Mononuclear cell (primary cell): ENCODE measurements around the gene KBTBD8. TPM values are rescaled to one million over a fixed set of nuclear protein-coding genes. Genes with fewer than 3 reads are reported as not detected.

Experiments used
- H3K27me3 ChIP-seq: 2 replicates; pipeline ENCODE4 v1.6.0; 2011; ENCODE audit warnings: low read length, control low read depth; ENCODE audit not compliant: insufficient read depth
- H3K4me1 ChIP-seq: 2 replicates; pipeline ENCODE4 v1.5.1; 2011; ENCODE audit warnings: mild to moderate bottlenecking, low read length, control low read depth; ENCODE audit not compliant: insufficient read depth
- H3K4me3 ChIP-seq: 2 replicates; pipeline ENCODE4 v1.5.1; 2011; ENCODE audit warnings: mild to moderate bottlenecking, low read length, moderate library complexity
- H3K9me3 ChIP-seq: 2 replicates; pipeline ENCODE4 v1.5.1; 2011; ENCODE audit warnings: low read depth, mild to moderate bottlenecking, control low read depth, low read length
- total RNA-seq: library from RNA; depleted of rRNA; stranded (reverse); fragments of >200 nt; gene quantifications from one replicate; pipeline ENCODE4 v1.2.3, GENCODE V29; 2012

KBTBD8 gene
- total RNA-seq, 1 donor: 55.1 TPM

DNA sequence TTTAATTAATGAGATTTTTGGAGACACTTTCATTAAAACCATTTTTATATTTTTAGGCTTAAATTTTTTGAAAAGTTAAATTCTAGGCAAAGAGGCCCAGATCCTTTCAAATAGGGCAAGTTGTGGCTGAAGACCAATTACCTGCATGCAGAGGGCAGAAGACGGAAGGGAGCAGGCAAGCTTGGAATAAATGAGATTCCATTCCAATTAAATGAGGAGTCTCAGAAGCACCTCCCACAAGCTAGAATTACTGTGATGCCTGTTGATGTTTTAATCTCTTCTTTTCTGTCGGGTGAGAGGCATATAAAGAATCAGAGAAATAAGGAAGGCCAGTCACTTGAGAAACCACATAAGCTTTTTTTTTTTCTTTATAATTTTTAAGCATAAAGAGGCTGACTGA lies 46.8 kb downstream of the KBTBD8 start:
- Histone ChIP-seq H3K4me3 (no peak overlapping the region), H3K27me3 (no peaks in the 10 kb centered on the region), H3K4me1 (peaks cover 10% of the 10 kb centered on the region), H3K9me3 (no peaks in the 10 kb centered on the region)

DNA sequence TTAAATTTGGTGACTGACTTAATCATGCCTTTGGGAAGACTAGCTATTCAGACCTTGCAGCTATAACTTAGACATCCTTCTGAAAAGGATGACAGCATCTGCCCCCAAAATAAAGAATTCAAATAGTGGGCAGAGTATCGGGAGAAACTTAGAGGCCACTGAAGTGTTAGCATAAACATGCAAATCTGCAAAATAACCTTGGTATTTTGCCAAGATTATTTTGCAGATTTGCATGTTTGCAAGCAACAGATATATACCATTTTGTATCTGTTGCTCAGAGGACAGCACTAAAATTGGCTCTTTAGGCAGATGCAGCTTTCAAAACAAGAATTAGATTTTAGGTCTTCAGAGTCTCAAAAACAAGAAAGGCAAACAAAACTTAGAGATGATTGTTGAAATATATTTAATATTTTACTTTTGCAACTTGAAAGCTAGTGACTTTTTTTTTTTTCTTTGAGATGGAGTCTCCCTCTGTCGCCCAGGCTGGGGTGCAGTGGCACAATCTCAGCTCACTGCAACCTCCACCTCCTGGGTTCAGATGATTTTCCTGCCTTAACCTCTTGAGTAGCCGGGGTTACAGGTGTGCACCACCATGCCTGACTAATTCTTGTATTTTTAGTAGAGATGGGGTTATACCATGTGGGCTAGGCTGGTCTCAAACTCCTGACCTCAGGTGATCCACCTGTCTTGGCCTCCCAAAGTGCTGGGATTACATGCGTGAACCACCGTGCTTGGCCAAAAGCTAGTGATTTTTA lies 47.8 kb downstream of the KBTBD8 start:
- Histone ChIP-seq H3K9me3 (no peaks in the 10 kb centered on the region), H3K4me1 (peaks cover 10% of the 10 kb centered on the region), H3K27me3 (no peaks in the 10 kb centered on the region), H3K4me3 (no peak overlapping the region)

DNA sequence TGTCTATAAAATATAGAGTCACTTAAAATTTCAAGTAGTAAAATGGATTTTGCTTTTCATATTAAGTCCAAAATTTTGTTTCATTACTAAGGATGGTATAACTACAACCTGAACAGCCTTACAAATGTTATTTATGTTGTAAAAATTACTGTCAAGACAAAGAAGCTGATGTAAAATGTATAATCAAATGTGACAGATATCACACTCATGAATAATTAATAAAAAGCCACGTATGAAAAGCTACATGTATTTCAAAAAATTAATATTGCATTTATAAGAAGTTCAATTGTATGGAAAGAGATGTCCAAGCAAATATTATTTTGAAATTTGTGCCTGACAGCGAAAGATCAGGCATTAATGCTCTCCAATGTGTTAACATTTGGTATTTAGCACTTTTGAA lies 48.9 kb downstream of the KBTBD8 start:
- no peak overlapping the region for H3K4me3 ChIP-seq
- no peaks in the 10 kb centered on the region for H3K27me3 ChIP-seq
- no peaks in the 10 kb centered on the region for H3K9me3 ChIP-seq
- H3K4me1 ChIP-seq: peaks cover 10% of the 10 kb centered on the region

DNA sequence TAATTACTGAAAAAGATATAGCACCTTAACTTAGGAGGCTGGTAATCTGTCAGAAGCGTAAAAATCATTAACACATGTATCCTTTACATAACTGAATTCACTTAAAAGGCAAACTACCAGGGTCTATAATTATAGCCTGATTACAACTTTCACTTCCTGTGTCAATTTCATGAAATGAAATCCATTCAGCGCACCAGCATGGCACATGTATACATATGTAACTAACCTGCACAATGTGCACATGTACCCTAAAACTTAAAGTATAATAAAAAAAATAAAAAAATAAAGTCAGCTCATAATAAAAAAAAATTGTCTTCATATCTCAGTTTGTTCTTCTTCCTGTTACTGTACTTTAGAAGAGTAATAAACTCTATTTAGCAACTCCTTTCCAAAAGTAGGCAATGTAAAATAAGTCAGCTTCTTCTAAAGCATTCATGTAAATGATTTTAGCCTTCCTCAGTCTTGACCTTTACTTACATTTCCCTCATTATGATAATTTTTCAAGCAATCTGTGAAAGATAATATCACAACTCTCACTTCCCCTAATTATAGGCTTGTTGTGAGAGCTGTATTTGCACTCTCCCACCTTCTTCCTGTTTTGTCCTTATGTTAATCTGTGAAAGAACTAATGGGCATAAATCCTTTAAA lies 50.1 kb downstream of the KBTBD8 start:
- peaks cover 10% of the 10 kb centered on the region for H3K4me1 ChIP-seq
- no peaks in the 10 kb centered on the region for H3K9me3 ChIP-seq
- H3K27me3 ChIP-seq: no peaks in the 10 kb centered on the region
- no peak overlapping the region for H3K4me3 ChIP-seq

DNA sequence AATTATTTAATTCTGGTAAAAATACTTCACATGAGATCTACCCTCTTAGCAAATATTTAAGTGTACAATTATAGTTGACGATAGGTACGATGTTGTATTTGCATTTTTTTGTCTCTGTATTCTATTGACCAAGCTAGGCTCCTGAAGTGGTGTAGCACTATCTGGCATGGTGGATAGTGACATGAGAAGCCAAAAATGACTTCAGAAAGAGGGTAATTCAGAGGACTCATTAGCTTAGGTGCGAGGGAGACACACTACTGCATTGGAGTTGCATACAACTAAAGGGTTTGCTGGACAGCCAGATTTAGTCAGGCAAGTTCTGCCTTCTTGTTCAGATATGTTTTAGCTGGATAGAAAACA lies 50.6 kb downstream of the KBTBD8 start:
- Histone ChIP-seq H3K4me1 (peaks cover 10% of the 10 kb centered on the region), H3K9me3 (no peaks in the 10 kb centered on the region), H3K4me3 (no peak overlapping the region), H3K27me3 (no peaks in the 10 kb centered on the region)

DNA sequence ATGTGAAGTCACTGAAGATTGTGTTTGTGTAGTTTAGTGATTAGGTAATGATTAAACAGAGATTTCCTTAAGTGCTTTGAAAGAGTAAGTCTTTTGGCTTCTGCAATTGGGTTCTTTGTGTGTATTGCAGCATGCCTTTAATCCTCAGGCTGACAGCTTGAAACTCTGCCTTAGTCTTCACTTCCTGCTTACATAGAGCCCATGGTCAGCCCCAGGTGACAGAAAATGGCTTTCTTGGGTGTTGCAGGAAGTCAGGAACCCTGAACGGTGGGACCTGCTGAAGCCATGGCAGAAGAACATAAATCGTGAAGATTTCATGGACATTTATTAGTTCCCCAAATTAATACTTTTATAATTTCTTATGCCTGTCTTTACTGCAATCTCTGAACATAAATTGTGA lies 61.3 kb downstream of the KBTBD8 start:
- no peak overlapping the region for H3K4me3 ChIP-seq
- no peaks in the 10 kb centered on the region for H3K4me1 ChIP-seq
- H3K9me3 ChIP-seq: no peaks in the 10 kb centered on the region
- H3K27me3 ChIP-seq: no peaks in the 10 kb centered on the region
